SH-SY5Y (cell line): ENCODE results near the gene CDKN2C.

Experiments used
- GATA2 ChIP-seq: IDR thresholded peaks from 2 replicates; pipeline ENCODE4 v1.6.1; 2011; ENCODE audit warnings: mild to moderate bottlenecking, low read depth, low read length
- GATA3 ChIP-seq: IDR thresholded peaks from 2 replicates; pipeline ENCODE4 v1.6.1; 2011; ENCODE audit warnings: low read depth, mild to moderate bottlenecking, low read length, moderate library complexity

DNA sequence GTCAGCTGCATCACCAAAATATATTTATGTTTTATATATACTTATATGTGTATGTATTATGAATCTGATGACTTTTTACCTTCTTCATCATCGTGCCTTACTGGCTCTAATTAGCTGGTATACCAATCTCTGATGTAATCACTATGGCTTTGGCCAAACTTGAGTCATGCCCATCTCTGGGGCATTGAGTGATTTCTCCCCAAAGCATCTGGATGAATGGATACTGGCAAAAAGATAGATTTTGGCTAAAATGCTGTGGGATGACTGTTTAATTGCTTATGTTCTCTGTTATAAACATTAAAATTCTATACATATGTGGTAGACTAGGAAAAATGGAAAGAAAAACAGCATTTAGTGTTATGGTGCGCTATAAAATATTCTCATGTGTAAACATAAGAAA, 19.6 kb downstream of the CDKN2C start:
- TF ChIP-seq GATA3 (no peak), GATA2 (no peak)
